ENCODE data around the gene SDK2. TPM values are rescaled to one million over a fixed set of nuclear protein-coding genes. Genes with fewer than 3 reads are reported as not detected.

Gene SDK2
- total and polyA plus RNA-seq, 2 of the 4 experiments (the other 2 are of a cell fraction) = under 0.01 to 0.03 TPM

DNA sequence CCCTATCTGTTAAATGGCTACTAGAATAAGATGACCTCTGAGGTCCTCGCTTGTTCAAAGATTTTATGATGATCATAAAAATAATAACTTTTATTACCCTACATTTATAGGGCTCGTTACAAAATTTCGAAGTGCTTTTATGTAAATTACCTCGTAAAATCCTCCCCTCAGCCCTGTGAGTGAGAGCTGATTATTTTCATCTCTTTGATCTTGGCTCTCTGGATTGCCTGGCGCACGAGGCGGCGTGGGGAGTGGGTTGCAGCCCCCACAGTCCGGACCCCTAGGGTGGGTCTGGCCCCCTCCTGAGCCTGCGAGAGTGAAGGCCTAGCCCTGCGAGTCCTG lies 1.6 kb downstream of the SDK2 start:
- POLR2A ChIA-PET (ENCODE audit: unreplicated experiment) = no interaction called here
- CTCF ChIA-PET = no interaction called here
- in situ Hi-C loops (cut with MboI; ENCODE audit: low sequenced_read_pairs) = no loop called here

More for the DNA sequence above, 1.6 kb downstream of the SDK2 start:
- Histone ChIP-seq H4K8ac (ENCODE audit: low read depth in 2 of 2, low read length in 2 of 2) (no peak overlapping the region), H3K4me2 (ENCODE audit: low read depth, low read length) (no peak overlapping the region), H2BK5ac (ENCODE audit: low read depth, low read length, poor library complexity, severe bottlenecking) (no peak overlapping the region), H2AK5ac (ENCODE audit: low read depth, low read length) (no peak overlapping the region), H3K27me3 (ENCODE audit: control insufficient read depth, insufficient read depth, low read length) (peaks cover 36% of the 10 kb centered on the region), H4K20me1 (ENCODE audit: insufficient read depth, low read length) (no peaks in the 10 kb centered on the region), H3K9ac (ENCODE audit: low read depth, low read length) (no peak overlapping the region), H2BK20ac (ENCODE audit: low read depth, low read length) (no peak overlapping the region), H3K36me3 (ENCODE audit: control insufficient read depth, insufficient read depth, low read length) (no peaks in the 10 kb centered on the region), H3K9me1 (ENCODE audit: insufficient read depth, low read length) (no peaks in the 10 kb centered on the region), H3K27ac (ENCODE audit: insufficient read depth, low read length) (no peak overlapping the region), H3K14ac (replicated peaks; ENCODE audit: low read depth, low read length) (no peak overlapping the region), H3K18ac (ENCODE audit: low read depth, low read length) (no peak overlapping the region), H3K4me3 (ENCODE audit: insufficient read depth, low read depth, low read length) (no peak overlapping the region), H3K4ac (ENCODE audit: low read depth, low read length) (no peak overlapping the region), H4K5ac (ENCODE audit: low read depth, low read length) (no peak overlapping the region), H2BK15ac (ENCODE audit: low read depth, low read length) (no peak overlapping the region), H2AK9ac (replicated peaks; ENCODE audit: low read depth, low read length, poor library complexity) (no peak overlapping the region), H3K4me1 (ENCODE audit: control insufficient read depth, insufficient read depth, low read length) (no peaks in the 10 kb centered on the region), H3K56ac (ENCODE audit: extremely low read depth, insufficient read depth, low read length) (no peak overlapping the region), H4K91ac (ENCODE audit: insufficient read depth, low read depth, low read length) (no peak overlapping the region), H3K23ac (ENCODE audit: low read depth, low read length) (no peak overlapping the region), H2BK120ac (ENCODE audit: low read depth, low read length) (no peak overlapping the region), H3K9me3 (ENCODE audit: control insufficient read depth, insufficient read depth, low read length) (no peaks in the 10 kb centered on the region), H2AFZ (replicated peaks; ENCODE audit: low read length, poor library complexity) (no peak overlapping the region), H3K79me1 (ENCODE audit: low read depth in 1 of 2, low read length in 2 of 2) (no peaks in the 10 kb centered on the region)
- dilution Hi-C loops (cut with HindIII; ENCODE audit: low sequenced_read_pairs, unreplicated experiment) = no loop called here
- BruUV-seq (replicated peaks) = no TSS peak
- no peak for DNase-seq
- intact Hi-C loops (cut with micrococcal nuclease) = no loop called here
- TF ChIP-seq POLR2A (IDR thresholded peaks at IDR 0.05; ENCODE audit: low read depth, low read length) = no peak
- no peak for ATAC-seq (ENCODE audit: low read depth)
- WGBS, 2 experiments (ENCODE audit: extremely low coverage in 2 of 2, insufficient read length in 1 of 2) = 21% methylated on average over 2 of the region's 11 CpGs; no CpG with 5 or more reads in 1 of the 2 experiments
